Inflammatory macrophage (primary cell): ENCODE results near the gene KIF4A.
A peak's percentile ranks its signal among the peaks of the same experiment; 100 is the strongest.

ENCODE experiments used
- DNase-seq, 2 donors: peaks; one replicate each; pipeline ENCODE4 v3.0.0-alpha.2; 2020 to 2022

KIF4A gene

GRCh38 chrX:70439016-70439415, 149.1 kb downstream of the KIF4A start:
- DNase-seq: no peak

- DNase-seq: no peak
Measured at GRCh38 chrX:70442224-70442623, 152.3 kb downstream of the KIF4A start.

GRCh38 chrX:70444326-70444945, 154.5 kb downstream of the KIF4A start, which contains the start of gene DLG3:
DLG3 (plus strand) TSS chrX:70444835; CDS start chrX:70445202, 367 bp downstream.
- DNase-seq: no peak

GRCh38 chrX:70444946-70445656, 155.2 kb downstream of the KIF4A start:
- DNase-seq: no peak

GRCh38 chrX:70445951-70446350, 156.0 kb downstream of the KIF4A start:
- no peak for DNase-seq

GRCh38 chrX:70446380-70447350, 156.8 kb downstream of the KIF4A start:
- DNase-seq: no peak

- DNase-seq: no peak
Measured at GRCh38 chrX:70449457-70449966, 159.6 kb downstream of the KIF4A start.

- DNase-seq: peak in 1 of 2 donors; percentile 26
Measured at GRCh38 chrX:70452143-70452733, 162.3 kb downstream of the KIF4A start.

GRCh38 chrX:70453024-70453618, 163.2 kb downstream of the KIF4A start:
- DNase-seq: no peak

GRCh38 chrX:70454441-70455365, 164.8 kb downstream of the KIF4A start:
- DNase-seq: peak; percentile 9 to 31

- no peak for DNase-seq
Measured at GRCh38 chrX:70455366-70456202, 165.7 kb downstream of the KIF4A start.

GRCh38 chrX:70456256-70456655, 166.4 kb downstream of the KIF4A start:
- DNase-seq: no peak

GRCh38 chrX:70461026-70461425, 171.1 kb downstream of the KIF4A start:
- no peak for DNase-seq

- no peak for DNase-seq
Measured at GRCh38 chrX:70464051-70464450, 174.1 kb downstream of the KIF4A start.

- no peak for DNase-seq
Measured at GRCh38 chrX:70466968-70467367, 177.1 kb downstream of the KIF4A start.

- DNase-seq: no peak
Measured at GRCh38 chrX:70468709-70469108, 178.8 kb downstream of the KIF4A start.
